Rectal smooth muscle tissue (tissue), 1 donor: ENCODE measurements around the gene SPSB1.

Experiments
- H3K27ac ChIP-seq: one replicate; pipeline ENCODE4 v1.7.0; 2013; ENCODE audit warnings: low read depth, low read length, inconsistent platforms
- H3K27me3 ChIP-seq: one replicate; pipeline ENCODE4 v1.7.0; 2013; ENCODE audit warnings: low read length; ENCODE audit not compliant: control insufficient read depth, insufficient read depth
- H3K36me3 ChIP-seq: one replicate; pipeline ENCODE4 v1.7.0; 2013; ENCODE audit warnings: low read length; ENCODE audit not compliant: control insufficient read depth, insufficient read depth
- H3K4me1 ChIP-seq: one replicate; pipeline ENCODE4 v1.7.0; 2013; ENCODE audit warnings: low read length; ENCODE audit not compliant: control insufficient read depth, insufficient read depth
- H3K4me3 ChIP-seq: one replicate; pipeline ENCODE4 v1.7.0; 2013; ENCODE audit warnings: low read length
- H3K9ac ChIP-seq: one replicate; pipeline ENCODE4 v1.7.0; 2013; ENCODE audit warnings: low read length

Gene SPSB1

GRCh38 chr1:9300573-9300972, 7.9 kb downstream of the SPSB1 start:
- Histone ChIP-seq H3K36me3 (peaks cover 2% of the 10 kb centered on the region), H3K27me3 (no peaks in the 10 kb centered on the region), H3K4me3 (no peak overlapping the region), H3K9ac (no peak overlapping the region), H3K27ac (no peak overlapping the region), H3K4me1 (peaks cover 26% of the 10 kb centered on the region)

GRCh38 chr1:9302745-9303524, 10.2 kb downstream of the SPSB1 start:
- Histone ChIP-seq H3K4me1 (peaks cover 21% of the 10 kb centered on the region), H3K9ac (no peak overlapping the region), H3K36me3 (peaks cover 2% of the 10 kb centered on the region), H3K4me3 (no peak overlapping the region), H3K27ac (peak overlapping the region; percentile 27), H3K27me3 (no peaks in the 10 kb centered on the region)

GRCh38 chr1:9303916-9304315, 11.2 kb downstream of the SPSB1 start:
- H3K9ac ChIP-seq: no peak overlapping the region
- H3K36me3 ChIP-seq: peaks cover 2% of the 10 kb centered on the region
- peaks cover 21% of the 10 kb centered on the region for H3K4me1 ChIP-seq
- H3K27ac ChIP-seq: no peak overlapping the region
- H3K4me3 ChIP-seq: no peak overlapping the region
- H3K27me3 ChIP-seq: no peaks in the 10 kb centered on the region

- H3K27ac ChIP-seq: no peak overlapping the region
These were observed 12.5 kb downstream of the SPSB1 start for GRCh38 chr1:9305216-9305615.

GRCh38 chr1:9306006-9306405, 13.3 kb downstream of the SPSB1 start:
- H3K9ac ChIP-seq: no peak overlapping the region
- no peak overlapping the region for H3K27ac ChIP-seq
- H3K27me3 ChIP-seq: no peaks in the 10 kb centered on the region
- H3K36me3 ChIP-seq: no peaks in the 10 kb centered on the region
- peaks cover 18% of the 10 kb centered on the region for H3K4me1 ChIP-seq
- no peak overlapping the region for H3K4me3 ChIP-seq

More at GRCh38 chr1:9305216-9305615, 12.5 kb downstream of the SPSB1 start:
- peaks cover 2% of the 10 kb centered on the region for H3K36me3 ChIP-seq
- peaks cover 18% of the 10 kb centered on the region for H3K4me1 ChIP-seq
- no peaks in the 10 kb centered on the region for H3K27me3 ChIP-seq
- H3K9ac ChIP-seq: no peak overlapping the region
- H3K4me3 ChIP-seq: no peak overlapping the region

- Histone ChIP-seq H3K4me1 (peaks cover 20% of the 10 kb centered on the region), H3K27me3 (no peaks in the 10 kb centered on the region), H3K36me3 (no peaks in the 10 kb centered on the region), H3K27ac (no peak overlapping the region), H3K9ac (no peak overlapping the region), H3K4me3 (no peak overlapping the region)
These were observed 14.6 kb downstream of the SPSB1 start for GRCh38 chr1:9307303-9307702.

- peaks cover 10% of the 10 kb centered on the region for H3K4me1 ChIP-seq
- H3K4me3 ChIP-seq: no peak overlapping the region
These were observed 15.6 kb downstream of the SPSB1 start for GRCh38 chr1:9308236-9308785.

GRCh38 chr1:9309080-9309479, 16.4 kb downstream of the SPSB1 start:
- H3K4me3 ChIP-seq: no peak overlapping the region
- peaks cover 5% of the 10 kb centered on the region for H3K4me1 ChIP-seq
- no peak overlapping the region for H3K27ac ChIP-seq

More at GRCh38 chr1:9308236-9308785, 15.6 kb downstream of the SPSB1 start:
- H3K36me3 ChIP-seq: no peaks in the 10 kb centered on the region
- H3K9ac ChIP-seq: no peak overlapping the region
- no peaks in the 10 kb centered on the region for H3K27me3 ChIP-seq
- no peak overlapping the region for H3K27ac ChIP-seq

GRCh38 chr1:9309991-9310390, 17.3 kb downstream of the SPSB1 start:
- Histone ChIP-seq H3K27ac (no peak overlapping the region), H3K27me3 (no peaks in the 10 kb centered on the region), H3K36me3 (no peaks in the 10 kb centered on the region), H3K9ac (no peak overlapping the region), H3K4me1 (peaks cover 5% of the 10 kb centered on the region), H3K4me3 (no peak overlapping the region)

More at GRCh38 chr1:9309080-9309479, 16.4 kb downstream of the SPSB1 start:
- Histone ChIP-seq H3K27me3 (no peaks in the 10 kb centered on the region), H3K36me3 (no peaks in the 10 kb centered on the region), H3K9ac (no peak overlapping the region)

- H3K4me1 ChIP-seq: peaks cover 5% of the 10 kb centered on the region
- no peak overlapping the region for H3K4me3 ChIP-seq
- no peak overlapping the region for H3K27ac ChIP-seq
- H3K27me3 ChIP-seq: no peaks in the 10 kb centered on the region
- no peak overlapping the region for H3K9ac ChIP-seq
- H3K36me3 ChIP-seq: no peaks in the 10 kb centered on the region
These were observed 18.3 kb downstream of the SPSB1 start for GRCh38 chr1:9311029-9311428.

- Histone ChIP-seq H3K4me1 (peaks cover 5% of the 10 kb centered on the region), H3K9ac (no peak overlapping the region), H3K27ac (no peak overlapping the region), H3K36me3 (no peaks in the 10 kb centered on the region), H3K27me3 (no peaks in the 10 kb centered on the region), H3K4me3 (no peak overlapping the region)
These were observed 18.8 kb downstream of the SPSB1 start for GRCh38 chr1:9311479-9311878.

GRCh38 chr1:9312168-9312720, 19.6 kb downstream of the SPSB1 start:
- Histone ChIP-seq H3K4me1 (peaks cover 5% of the 10 kb centered on the region), H3K36me3 (no peaks in the 10 kb centered on the region), H3K27me3 (no peaks in the 10 kb centered on the region), H3K9ac (no peak overlapping the region), H3K4me3 (no peak overlapping the region), H3K27ac (no peak overlapping the region)
